Measurements from ENCODE around the gene EMILIN2.

EMILIN2 gene

GRCh38 chr18:2918761-2919550 is 72.2 kb downstream of the EMILIN2 start:
- DNase-seq: no peak

GRCh38 chr18:2919600-2919999 is 72.8 kb downstream of the EMILIN2 start:
- no peak for DNase-seq

- no peak for DNase-seq
These were observed 73.2 kb downstream of the EMILIN2 start for GRCh38 chr18:2920027-2920426.

GRCh38 chr18:2920546-2921343 is 73.9 kb downstream of the EMILIN2 start:
- DNase-seq: no peak

- DNase-seq: no peak
These were observed 75.0 kb downstream of the EMILIN2 start for GRCh38 chr18:2921778-2922177.

GRCh38 chr18:2923464-2923863 is 76.7 kb downstream of the EMILIN2 start:
- no peak for DNase-seq

- no peak for DNase-seq
These were observed 78.1 kb downstream of the EMILIN2 start for GRCh38 chr18:2924920-2925319.

- DNase-seq: no peak
These were observed 79.7 kb downstream of the EMILIN2 start for GRCh38 chr18:2926528-2926927.

- DNase-seq: no peak
These were observed 80.9 kb downstream of the EMILIN2 start for GRCh38 chr18:2927745-2928144.

- peak; percentile 73 for DNase-seq
These were observed 85.7 kb downstream of the EMILIN2 start for GRCh38 chr18:2932247-2933181.

- no peak for DNase-seq
These were observed 87.2 kb downstream of the EMILIN2 start for GRCh38 chr18:2933995-2934394.

- DNase-seq: no peak
These were observed 88.8 kb downstream of the EMILIN2 start for GRCh38 chr18:2935438-2936192.

- DNase-seq: no peak
These were observed 92.5 kb downstream of the EMILIN2 start for GRCh38 chr18:2939317-2939716.

- no peak for DNase-seq
These were observed 101.2 kb downstream of the EMILIN2 start for GRCh38 chr18:2948038-2948437.

- DNase-seq: no peak
These were observed 105.8 kb downstream of the EMILIN2 start for GRCh38 chr18:2952605-2953004.

GRCh38 chr18:2953935-2954653 is 107.3 kb downstream of the EMILIN2 start:
- DNase-seq: no peak

GRCh38 chr18:2954869-2955645 is 108.3 kb downstream of the EMILIN2 start:
- DNase-seq: no peak

- no peak for DNase-seq
These were observed 109.2 kb downstream of the EMILIN2 start for GRCh38 chr18:2956056-2956455.

- peak; percentile 75 for DNase-seq
These were observed 112.1 kb downstream of the EMILIN2 start for GRCh38 chr18:2958819-2959298.

GRCh38 chr18:2959341-2959740 is 112.5 kb downstream of the EMILIN2 start:
- no peak for DNase-seq

All from activated CD4-positive, alpha-beta T cell treated with anti-CD3 and anti-CD28 coated beads, Interleukin-2, amount 50 U/mL, for 16 hours (primary cell).